Measurements from ENCODE around the gene KCNIP3. TPM values are rescaled to one million over a fixed set of nuclear protein-coding genes. Genes with fewer than 3 reads are reported as not detected.

The KCNIP3 gene
- total RNA-seq, 1 experiment from 2014 or later, result not detected

GRCh38 chr2:95315801-95316411, 18.8 kb downstream of the KCNIP3 start:
- Mint-ChIP-seq H3K4me1 (ENCODE audit: low read depth, unreplicated experiment) (no peaks in the 10 kb centered on the region), H3K4me3 (ENCODE audit: unreplicated experiment) (no peak overlapping the region), H3K36me3 (ENCODE audit: insufficient read depth, unreplicated experiment) (no peaks in the 10 kb centered on the region), H3K27me3 (ENCODE audit: insufficient read depth, unreplicated experiment) (peaks cover 4% of the 10 kb centered on the region), H3K27ac (ENCODE audit: unreplicated experiment) (no peak overlapping the region), H3K9me3 (ENCODE audit: unreplicated experiment) (no peaks in the 10 kb centered on the region)
- TF ChIP-seq, protein P1, sequence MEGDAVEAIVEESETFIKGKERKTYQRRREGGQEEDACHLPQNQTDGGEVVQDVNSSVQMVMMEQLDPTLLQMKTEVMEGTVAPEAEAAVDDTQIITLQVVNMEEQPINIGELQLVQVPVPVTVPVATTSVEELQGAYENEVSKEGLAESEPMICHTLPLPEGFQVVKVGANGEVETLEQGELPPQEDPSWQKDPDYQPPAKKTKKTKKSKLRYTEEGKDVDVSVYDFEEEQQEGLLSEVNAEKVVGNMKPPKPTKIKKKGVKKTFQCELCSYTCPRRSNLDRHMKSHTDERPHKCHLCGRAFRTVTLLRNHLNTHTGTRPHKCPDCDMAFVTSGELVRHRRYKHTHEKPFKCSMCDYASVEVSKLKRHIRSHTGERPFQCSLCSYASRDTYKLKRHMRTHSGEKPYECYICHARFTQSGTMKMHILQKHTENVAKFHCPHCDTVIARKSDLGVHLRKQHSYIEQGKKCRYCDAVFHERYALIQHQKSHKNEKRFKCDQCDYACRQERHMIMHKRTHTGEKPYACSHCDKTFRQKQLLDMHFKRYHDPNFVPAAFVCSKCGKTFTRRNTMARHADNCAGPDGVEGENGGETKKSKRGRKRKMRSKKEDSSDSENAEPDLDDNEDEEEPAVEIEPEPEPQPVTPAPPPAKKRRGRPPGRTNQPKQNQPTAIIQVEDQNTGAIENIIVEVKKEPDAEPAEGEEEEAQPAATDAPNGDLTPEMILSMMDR (IDR thresholded peaks at IDR 0.05; ENCODE audit: insufficient read depth in 1 of 2, low read depth in 1 of 2, low read length in 1 of 2, severe bottlenecking in 1 of 2, unreplicated experiment in 1 of 2), result no peak
- no peaks in the 10 kb centered on the region for H3K27me3 ChIP-seq (replicated peaks; ENCODE audit: control insufficient read depth, insufficient read depth, low read length)
- no TSS peak for BruUV-seq (replicated peaks)
- no peaks in the 10 kb centered on the region for H3K4me1 ChIP-seq
- CTCF ChIA-PET, result interaction anchor here (2.0 kb wide), 1 partner anchor 84 kb away, joined by 22 read pairs; no protein-coding TSS in a partner anchor
- no peak overlapping the region for H3K4me3 ChIP-seq (ENCODE audit: low read depth, low read length)
- H3K36me3 ChIP-seq (ENCODE audit: control insufficient read depth, insufficient read depth, low read length), result no peaks in the 10 kb centered on the region
- intact Hi-C loops (cut with micrococcal nuclease; ENCODE audit: unreplicated experiment), result loop anchor here (1.0 to 5.0 kb wide), 3 partner anchors 85 to 294 kb away; no protein-coding TSS in a partner anchor
- no peak for DNase-seq
- POLR2A ChIA-PET, result no interaction called here
- H3K9me3 ChIP-seq, result no peaks in the 10 kb centered on the region

DNA sequence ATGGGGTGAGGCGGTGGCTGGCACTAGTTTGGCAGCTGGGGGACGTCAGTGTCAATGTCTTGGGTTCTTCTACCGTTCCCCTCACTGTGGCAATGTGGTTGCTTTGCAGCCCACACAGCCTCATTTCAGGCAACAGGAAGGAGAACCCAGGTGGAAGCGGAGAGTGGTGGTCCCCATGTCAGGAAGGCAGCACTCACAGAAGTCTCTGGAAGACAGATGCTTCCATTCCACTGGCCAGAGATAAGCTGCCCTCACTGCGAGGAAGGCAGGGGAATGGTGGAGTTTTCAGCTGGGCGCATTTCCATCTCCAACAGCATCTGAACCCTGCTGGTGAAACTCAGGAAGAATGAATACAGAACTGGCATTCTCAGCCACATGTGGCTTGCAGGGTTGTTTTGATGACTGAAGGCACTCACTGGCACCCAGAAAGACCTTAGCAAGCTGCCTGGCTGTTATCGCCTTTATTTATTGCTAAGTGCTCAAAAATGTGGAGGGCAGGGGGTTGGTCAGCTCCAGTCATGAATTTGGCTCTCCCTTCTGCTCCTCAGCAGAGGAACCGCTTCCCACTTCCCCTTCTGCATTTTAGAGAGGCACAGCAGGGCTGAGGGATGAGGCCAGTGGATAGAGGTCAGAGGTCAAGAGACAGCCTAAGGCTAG, 19.4 kb downstream of the KCNIP3 start:
- Histone ChIP-seq H3K4me3 (ENCODE audit: low read depth, low read length) (no peak overlapping the region), H3K27me3 (replicated peaks; ENCODE audit: control insufficient read depth, insufficient read depth, low read length) (no peaks in the 10 kb centered on the region), H3K9me3 (no peaks in the 10 kb centered on the region), H3K36me3 (ENCODE audit: control insufficient read depth, insufficient read depth, low read length) (no peaks in the 10 kb centered on the region), H3K4me1 (no peaks in the 10 kb centered on the region)
- H3K9me3 Mint-ChIP-seq (ENCODE audit: unreplicated experiment), result no peaks in the 10 kb centered on the region
- ChIA-PET CTCF (no interaction called here), POLR2A (no interaction called here)
- DNase-seq, result no peak
- BruUV-seq (replicated peaks), result no TSS peak
- no peak overlapping the region for H3K4me3 Mint-ChIP-seq (ENCODE audit: unreplicated experiment)
- H3K4me1 Mint-ChIP-seq (ENCODE audit: low read depth, unreplicated experiment), result no peaks in the 10 kb centered on the region
- H3K27ac Mint-ChIP-seq (ENCODE audit: unreplicated experiment), result no peak overlapping the region
- H3K27me3 Mint-ChIP-seq (ENCODE audit: insufficient read depth, unreplicated experiment), result peaks cover 4% of the 10 kb centered on the region
- H3K36me3 Mint-ChIP-seq (ENCODE audit: insufficient read depth, unreplicated experiment), result no peaks in the 10 kb centered on the region
- TF ChIP-seq, protein P1 (IDR thresholded peaks at IDR 0.05; ENCODE audit: insufficient read depth in 1 of 2, low read depth in 1 of 2, low read length in 1 of 2, severe bottlenecking in 1 of 2, unreplicated experiment in 1 of 2), result no peak
- intact Hi-C loops (cut with micrococcal nuclease; ENCODE audit: unreplicated experiment), result loop anchor here (5.0 kb wide), 1 partner anchor 294 kb away; no protein-coding TSS in a partner anchor

DNA sequence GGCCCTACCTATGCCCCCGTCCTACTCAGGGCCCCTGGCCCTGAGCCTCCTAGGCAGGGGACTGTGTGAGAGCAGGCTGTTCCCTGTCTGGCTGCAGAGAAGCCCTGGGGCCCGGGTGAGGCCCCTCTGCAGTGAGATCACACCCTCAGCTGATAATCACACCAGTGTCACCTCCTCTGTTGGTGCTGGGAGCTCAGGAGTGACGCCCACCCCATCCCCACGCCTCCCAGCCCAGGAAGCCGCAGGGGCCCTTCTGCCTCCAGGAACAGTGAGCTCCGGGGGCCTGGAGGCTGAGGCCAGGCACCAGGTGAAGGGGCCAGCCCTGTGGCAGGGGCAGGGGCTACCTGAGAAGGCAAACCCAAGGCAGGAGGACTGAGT, 20.0 kb downstream of the KCNIP3 start:
- Mint-ChIP-seq H3K4me3 (ENCODE audit: unreplicated experiment) (no peak overlapping the region), H3K36me3 (ENCODE audit: insufficient read depth, unreplicated experiment) (no peaks in the 10 kb centered on the region), H3K4me1 (ENCODE audit: low read depth, unreplicated experiment) (no peaks in the 10 kb centered on the region), H3K9me3 (ENCODE audit: unreplicated experiment) (no peaks in the 10 kb centered on the region), H3K27ac (ENCODE audit: unreplicated experiment) (no peak overlapping the region), H3K27me3 (ENCODE audit: insufficient read depth, unreplicated experiment) (peaks cover 4% of the 10 kb centered on the region)
- no TSS peak for BruUV-seq (replicated peaks)
- no peaks in the 10 kb centered on the region for H3K36me3 ChIP-seq (ENCODE audit: control insufficient read depth, insufficient read depth, low read length)
- H3K27me3 ChIP-seq (replicated peaks; ENCODE audit: control insufficient read depth, insufficient read depth, low read length), result no peaks in the 10 kb centered on the region
- TF ChIP-seq, protein P1 (IDR thresholded peaks at IDR 0.05; ENCODE audit: insufficient read depth in 1 of 2, low read depth in 1 of 2, low read length in 1 of 2, severe bottlenecking in 1 of 2, unreplicated experiment in 1 of 2), result no peak
- ChIA-PET POLR2A (no interaction called here), CTCF (no interaction called here)
- no peak overlapping the region for H3K4me3 ChIP-seq (ENCODE audit: low read depth, low read length)
- no peaks in the 10 kb centered on the region for H3K9me3 ChIP-seq
- no peak for DNase-seq
- intact Hi-C loops (cut with micrococcal nuclease; ENCODE audit: unreplicated experiment), result loop anchor here (5.0 kb wide), 1 partner anchor 295 kb away; no protein-coding TSS in a partner anchor
- no peaks in the 10 kb centered on the region for H3K4me1 ChIP-seq

All from Caco-2 (cell line).